H1 (cell line): ENCODE measurements around the gene HES7. TPM values are rescaled to one million over a fixed set of nuclear protein-coding genes. Genes with fewer than 3 reads are reported as not detected.

ENCODE experiments used
- CTCF ChIA-PET: fragments of 300-600 bp; sonication (Branson Sonifier 250); formaldehyde crosslinking; loops from one replicate; lab custom pipeline; 2021; ENCODE audit not compliant: partially characterized antibody; lab: Charles Lee
- POLR2A ChIA-PET: fragments of 300-600 bp; sonication (Branson Sonifier 250); formaldehyde crosslinking; loops from one replicate; lab custom pipeline; 2021; ENCODE audit warnings: inconsistent platforms; ENCODE audit not compliant: partially characterized antibody; lab: Charles Lee
- DNase-seq, 2 experiments: peaks; one replicate each; pipeline versions ENCODE4 v3.0.0 to v3.0.0-alpha.2; 2010 to 2022; ENCODE audit warnings: low spot score in 2 of 2, low read depth in 1 of 2, mixed read lengths in 1 of 2
- FAIRE-seq: peaks from 2 replicates; lab custom pipeline; 2011; peaks lifted over from hg19 to GRCh38; lab: Jason Lieb, UNC
- H2AFZ ChIP-seq: 2 replicates; pipeline ENCODE4 v1.8.1; 2012; ENCODE audit warnings: low read length, inconsistent platforms
- H2AK5ac ChIP-seq: 2 replicates; pipeline ENCODE4 v1.6.1; 2013; ENCODE audit warnings: low read depth, low read length
- H2BK120ac ChIP-seq: replicated peaks from 2 replicates; pipeline ENCODE3; 2013; ENCODE audit warnings: low read depth, low read length, inconsistent platforms
- H2BK12ac ChIP-seq: 2 replicates; pipeline ENCODE4 v1.6.1; 2013; ENCODE audit warnings: low read depth, low read length
- H2BK15ac ChIP-seq: 2 replicates; pipeline ENCODE4 v1.6.1; 2013; ENCODE audit warnings: low read length
- H2BK20ac ChIP-seq: 2 replicates; pipeline ENCODE4 v1.6.1; 2013; ENCODE audit warnings: low read length
- H2BK5ac ChIP-seq: 2 replicates; pipeline ENCODE4 v1.6.1; 2013; ENCODE audit warnings: low read depth, low read length
- H3K14ac ChIP-seq: 2 replicates; pipeline ENCODE4 v1.6.1; 2013; ENCODE audit warnings: inconsistent platforms; ENCODE audit not compliant: insufficient read length
- H3K18ac ChIP-seq: 2 replicates; pipeline ENCODE4 v1.6.1; 2013; ENCODE audit warnings: low read length; ENCODE audit errors: extremely low read depth
- H3K23ac ChIP-seq: 2 replicates; pipeline ENCODE4 v1.6.1; 2013; ENCODE audit warnings: inconsistent platforms; ENCODE audit not compliant: insufficient read length
- H3K23me2 ChIP-seq: 2 replicates; pipeline ENCODE4 v1.6.1; 2013; ENCODE audit warnings: low read depth, low read length
- H3K27ac ChIP-seq: 2 replicates; pipeline ENCODE4 v1.6.1; 2011; ENCODE audit warnings: low read depth, low read length, inconsistent platforms
- H3K27me3 ChIP-seq, 4 experiments: replicated peaks in 1 of 4; 1 replicate in 1 of 4; 2 replicates in 3 of 4; pipeline versions ENCODE4 v1.6.1 to v1.8.1; 2011 to 2013; ENCODE audit warnings: low read length in 3 of 4, mild to moderate bottlenecking in 3 of 4, inconsistent platforms in 2 of 4, mixed read lengths in 2 of 4, moderate library complexity in 1 of 4; ENCODE audit not compliant: control insufficient read depth in 3 of 4, insufficient read depth in 3 of 4; ENCODE audit errors: extremely low read depth in 1 of 4
- H3K36me3 ChIP-seq, 4 experiments: 2 replicates each; pipeline versions ENCODE4 v1.6.1 to v1.8.1; 2011 to 2013; ENCODE audit warnings: mild to moderate bottlenecking in 4 of 4, low read length in 3 of 4, moderate library complexity in 2 of 4, control low read depth in 1 of 4, inconsistent platforms in 1 of 4; ENCODE audit not compliant: insufficient read depth in 4 of 4, control insufficient read depth in 2 of 4
- H3K4ac ChIP-seq: replicated peaks from 2 replicates; pipeline ENCODE3; 2013; ENCODE audit warnings: low read length, low read depth, mixed read lengths, inconsistent platforms; ENCODE audit not compliant: insufficient read length
- H3K4me1 ChIP-seq, 4 experiments: replicated peaks in 1 of 4; 1 replicate in 1 of 4; 2 replicates in 3 of 4; pipeline versions ENCODE4 v1.6.1 to v1.8.1; 2011 to 2013; ENCODE audit warnings: low read length in 3 of 4, inconsistent platforms in 2 of 4, mixed read lengths in 1 of 4; ENCODE audit not compliant: insufficient read depth in 4 of 4, control insufficient read depth in 3 of 4
- H3K4me2 ChIP-seq, 2 experiments: 2 replicates each; pipeline versions ENCODE4 v1.6.1 to v1.8.1; 2011 to 2013; ENCODE audit warnings: low read depth in 2 of 2, low read length in 2 of 2, control low read depth in 1 of 2, inconsistent platforms in 1 of 2, mild to moderate bottlenecking in 1 of 2; ENCODE audit not compliant: insufficient read depth in 1 of 2
- H3K4me3 ChIP-seq, 4 experiments: fragments of 200-600, 300-600 bp in 1 of 4; sonication (generic), shearing (Covaris generic), sonication (Bioruptor Twin) in 1 of 4; 2 replicates each; pipeline versions ENCODE4 v1.5.1 to v1.8.1; 2011 to 2016; ENCODE audit warnings: low read length in 4 of 4, low read depth in 3 of 4, control low read depth in 2 of 4, inconsistent platforms in 2 of 4, mild to moderate bottlenecking in 2 of 4, mixed read lengths in 1 of 4, moderate library complexity in 1 of 4; ENCODE audit not compliant: insufficient read depth in 2 of 4; ENCODE audit errors: extremely low read depth in 1 of 4
- H3K56ac ChIP-seq: replicated peaks from 2 replicates; pipeline ENCODE3; 2013; ENCODE audit warnings: low read depth, mild to moderate bottlenecking, mixed read lengths, low read length, inconsistent platforms; ENCODE audit not compliant: insufficient read length
- H3K79me1 ChIP-seq: 2 replicates; pipeline ENCODE4 v1.6.1; 2013; ENCODE audit warnings: low read depth, low read length, control low read depth
- H3K79me2 ChIP-seq, 2 experiments: 2 replicates each; pipeline versions ENCODE4 v1.6.1 to v1.8.1; 2012 to 2013; ENCODE audit warnings: low read length in 2 of 2, mild to moderate bottlenecking in 2 of 2, inconsistent platforms in 1 of 2; ENCODE audit not compliant: insufficient read depth in 2 of 2, control insufficient read depth in 1 of 2
- H3K9ac ChIP-seq, 4 experiments: replicated peaks in 1 of 4; 1 replicate in 1 of 4; 2 replicates in 3 of 4; pipeline versions ENCODE4 v1.6.1 to v1.8.1; 2011 to 2013; ENCODE audit warnings: low read depth in 3 of 4, low read length in 3 of 4, control low read depth in 2 of 4, mild to moderate bottlenecking in 2 of 4, moderate library complexity in 2 of 4, inconsistent platforms in 1 of 4; ENCODE audit errors: extremely low read depth in 1 of 4
- H3K9me3 ChIP-seq, 2 experiments: 2 replicates each; pipeline versions ENCODE4 v1.6.1 to v1.8.1; 2012 to 2013; ENCODE audit warnings: mild to moderate bottlenecking in 2 of 2, moderate library complexity in 2 of 2, control low read depth in 1 of 2, inconsistent platforms in 1 of 2, low read depth in 1 of 2, low read length in 1 of 2, mixed read lengths in 1 of 2; ENCODE audit not compliant: insufficient read depth in 2 of 2
- H4K20me1 ChIP-seq, 2 experiments: replicated peaks in 1 of 2; 2 replicates each; pipeline versions ENCODE3 to v1.8.1; 2011 to 2013; ENCODE audit warnings: inconsistent platforms in 2 of 2, low read length in 2 of 2, mild to moderate bottlenecking in 1 of 2; ENCODE audit not compliant: insufficient read depth in 2 of 2, control insufficient read depth in 1 of 2
- H4K5ac ChIP-seq: 2 replicates; pipeline ENCODE4 v1.6.1; 2013; ENCODE audit warnings: low read length, low read depth, mixed read lengths, inconsistent platforms; ENCODE audit not compliant: insufficient read length
- H4K8ac ChIP-seq: 2 replicates; pipeline ENCODE4 v1.8.0; 2013; ENCODE audit warnings: mild to moderate bottlenecking, moderate library complexity, low read length, inconsistent platforms; ENCODE audit not compliant: insufficient read depth; ENCODE audit errors: extremely low read depth
- H4K91ac ChIP-seq: replicated peaks from 2 replicates; pipeline ENCODE3; 2013; ENCODE audit warnings: low read length, mixed read lengths, inconsistent platforms; ENCODE audit not compliant: insufficient read length
- CREB1 ChIP-seq: IDR thresholded peaks from 2 replicates; pipeline ENCODE4 v1.6.1; 2012; ENCODE audit warnings: inconsistent platforms
- GABPA ChIP-seq: IDR thresholded peaks from 2 replicates; pipeline ENCODE4 v1.6.1; 2011; ENCODE audit warnings: mild to moderate bottlenecking, low read length, moderate library complexity, borderline replicate concordance; ENCODE audit not compliant: insufficient read depth
- JUND ChIP-seq: IDR thresholded peaks from 2 replicates; pipeline ENCODE4 v1.6.1; 2011; ENCODE audit warnings: mild to moderate bottlenecking, improper control_type of control experiment, low read length
- KDM4A ChIP-seq: IDR thresholded peaks from one replicate; pipeline ENCODE4 v1.7.1; 2012; ENCODE audit warnings: low read depth, mild to moderate bottlenecking, moderate library complexity, low read length, inconsistent platforms; ENCODE audit not compliant: severe bottlenecking
- MAX ChIP-seq: IDR thresholded peaks from 2 replicates; pipeline ENCODE4 v1.6.1; 2012; ENCODE audit warnings: inconsistent platforms
- NRF1 ChIP-seq: IDR thresholded peaks from 2 replicates; pipeline ENCODE4 v1.6.1; 2011; ENCODE audit warnings: mild to moderate bottlenecking, low read depth, low read length, improper control_type of control experiment
- POLR2AphosphoS5 ChIP-seq: IDR thresholded peaks from 2 replicates; pipeline ENCODE4 v1.6.1; 2011; ENCODE audit warnings: low read depth, low read length
- RBBP5 ChIP-seq: IDR thresholded peaks from 2 replicates; pipeline ENCODE4 v1.7.1; 2012; ENCODE audit warnings: low read depth, mild to moderate bottlenecking, inconsistent platforms, low read length, moderate library complexity, borderline replicate concordance
- SAP30 ChIP-seq: fragments of 300-600 bp; sonication (generic); IDR thresholded peaks from 2 replicates; pipeline ENCODE4 v1.7.1; 2012; ENCODE audit warnings: low read length, moderate library complexity, mild to moderate bottlenecking, inconsistent platforms; ENCODE audit not compliant: insufficient read depth, insufficient replicate concordance
- SIN3A ChIP-seq, 2 experiments: IDR thresholded peaks in 1 of 2; conservative IDR thresholded peaks in 1 of 2; 2 replicates each; pipeline ENCODE4 v1.6.1; 2011 to 2012; ENCODE audit warnings: low read length in 2 of 2, improper control_type of control experiment in 1 of 2, low read depth in 1 of 2, mild to moderate bottlenecking in 1 of 2
- ZNF274 ChIP-seq: IDR thresholded peaks from 2 replicates; pipeline ENCODE4 v1.7.0; 2012; ENCODE audit warnings: low read length, borderline replicate concordance; ENCODE audit errors: extremely low read depth
- WGBS, 2 experiments: shearing (Covaris generic) in 1 of 2; methylation state at CpG; one replicate each; pipeline versions ENCODE4 v1.1.6 to v1.1.7; 2013 to 2015; ENCODE audit warnings: low lambda C conversion rate in 2 of 2, mixed read lengths in 2 of 2, inconsistent platforms in 1 of 2, low coverage in 1 of 2, missing lambda C conversion rate in 1 of 2; ENCODE audit not compliant: insufficient replicate concordance in 2 of 2, insufficient coverage in 1 of 2, insufficient read length in 1 of 2; ENCODE audit errors: extremely low coverage in 1 of 2, missing lambda C conversion rate in 1 of 2; 5-methylcytosine and 5-hydroxymethylcytosine counted together
- polyA plus RNA-seq, 7 experiments: library from polyadenylated mRNA; depleted of rRNA in 3 of 7; stranded (reverse) in 5 of 7; unstranded in 2 of 7; fragments of >200 nt in 5 of 7; fragments of 200-250 nt in 2 of 7; gene quantifications; 1 replicate in 5 of 7; 2 replicates in 1 of 7; 4 replicates in 1 of 7; pipeline versions ENCODE4 v1.2.1 to v1.2.3, GENCODE V29; 2011 to 2013; ENCODE audit warnings: missing spikeins in 2 of 7, mixed read lengths in 2 of 7
- total RNA-seq: library from RNA; stranded (reverse); fragmentation: NEBNext Ultra II Directional; extraction: Animal tissue kit (Norgen Biotek cat#: 25700); gene quantifications from 2 replicates; pipeline ENCODE4 v1.2.1, GENCODE V29; 2021

Gene HES7
- total and polyA plus RNA-seq, 2 of the 8 experiments (the other 6 are each of a cell fraction or from before 2014, with no cell fraction given): 0.20 to 0.32 TPM

DNA sequence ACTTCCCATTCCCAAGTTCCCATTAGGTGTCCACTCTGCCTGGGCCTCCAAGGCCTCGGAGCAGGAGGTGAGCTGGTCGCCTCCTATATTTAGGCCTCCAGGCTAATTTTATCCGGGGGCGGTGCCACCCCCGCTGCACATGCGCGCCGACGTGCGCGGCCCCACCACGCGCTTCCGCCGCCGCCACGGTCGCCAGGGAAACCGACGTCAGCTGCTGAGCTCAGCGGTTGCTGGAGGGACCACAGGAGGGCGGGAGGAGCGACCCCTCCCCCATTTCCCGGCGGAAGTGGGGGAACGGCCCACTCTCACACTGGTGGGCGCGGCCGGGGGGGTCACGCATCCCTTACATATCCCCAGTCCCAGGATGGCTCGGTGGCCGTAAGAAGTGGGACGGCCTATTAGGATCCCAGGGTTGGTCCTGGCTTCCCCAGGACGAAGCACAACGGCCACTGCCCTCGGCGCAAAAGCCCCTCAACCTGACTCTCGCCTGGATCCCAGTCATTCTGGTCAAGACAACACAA, 27.3 kb upstream of the HES7 start:
- no peak overlapping the region for H2AFZ ChIP-seq
- DNase-seq (peak in 1 of 2 experiments; percentile 81), FAIRE-seq (no peak)
- H3K56ac ChIP-seq: no peak overlapping the region
- peaks cover 1 to 24% of the 10 kb centered on the region in 2 experiments for H4K20me1 ChIP-seq
- no peak overlapping the region for H2AK5ac ChIP-seq
- H2BK120ac ChIP-seq: no peak overlapping the region
- peaks cover 12 to 31% (median 19%) of the 10 kb centered on the region in 4 experiments for H3K4me1 ChIP-seq
- H3K14ac ChIP-seq: no peak overlapping the region
- CTCF ChIA-PET: interaction anchor here (0.6 to 2.2 kb wide), 2 partner anchors 10 to 19 kb away, joined by 3 to 10 read pairs; no protein-coding TSS in a partner anchor
- peak overlapping the region in 3 of 4 experiments; percentile 43 to 92 (median 68); a peak in 6 of 7 replicates for H3K9ac ChIP-seq
- no peak overlapping the region for H2BK20ac ChIP-seq
- peaks cover 17% of the 10 kb centered on the region for H3K23me2 ChIP-seq
- POLR2A ChIA-PET: interaction anchor here (0.6 to 6.4 kb wide), 10 partner anchors 9 to 77 kb away, joined by 3 to 62 read pairs (median 4); partner anchors contain the start of genes ALOXE3 and BORCS6
- H3K36me3 ChIP-seq: peaks cover 13 to 33% (median 24%) of the 10 kb centered on the region in 4 experiments; a peak in 7 of 8 replicates
- peaks cover 0 to 5% of the 10 kb centered on the region in 2 experiments; a peak in 1 of 4 replicates for H3K79me2 ChIP-seq
- peaks cover 7% of the 10 kb centered on the region; the same call in 1 of the 2 replicates for H3K79me1 ChIP-seq
- H3K27me3 ChIP-seq: no peaks in the 10 kb centered on the region
- peak overlapping the region; percentile 9; the same call in 1 of the 2 replicates for H2BK12ac ChIP-seq
- no peak overlapping the region for H2BK5ac ChIP-seq
- peak overlapping the region; percentile 100 for H3K4me2 ChIP-seq
- H4K5ac ChIP-seq: no peak overlapping the region
- no peak overlapping the region for H4K91ac ChIP-seq
- peak overlapping the region; percentile 79 to 93 (median 84) for H3K4me3 ChIP-seq
- no peaks in the 10 kb centered on the region for H3K9me3 ChIP-seq
- H3K4ac ChIP-seq: no peak overlapping the region
- no peak overlapping the region for H4K8ac ChIP-seq
- peak overlapping the region; percentile 60; the same call in 1 of the 2 replicates for H3K18ac ChIP-seq
- TF ChIP-seq NRF1 (peak; percentile 52; the same call in 1 of the 2 replicates), JUND (peak; percentile 12; the same call in 1 of the 2 replicates), POLR2AphosphoS5 (0 out of 2 replicates have a peak, but pooled peaks have one; percentile 29), RBBP5 (peak; percentile 4; the same call in 1 of the 2 replicates), SAP30 (peak; percentile 33), MAX (peak; percentile 85), ZNF274 (no peak), KDM4A (peak; percentile 29), GABPA (no peak), CREB1 (peak; percentile 69; the same call in 1 of the 2 replicates), SIN3A (conservative IDR thresholded peaks at IDR 0.05 in 1 of 2, IDR thresholded peaks at IDR 0.05 in 1 of 2; ENCODE audit: low read depth in 1 of 2, low read length in 2 of 2) (peak; percentile 68 to 90; a peak in 3 of 4 replicates)
- H3K27ac ChIP-seq: no peak overlapping the region
- H3K23ac ChIP-seq: no peak overlapping the region
- H2BK15ac ChIP-seq: no peak overlapping the region
- 2% methylated on average over 37 of the region's 38 CpGs; no CpG with 5 or more reads in 1 of the 2 experiments for WGBS, 2 experiments
